Lung (tissue), 12 donors: ENCODE measurements around the gene GHDC. TPM values are rescaled to one million over a fixed set of nuclear protein-coding genes. Genes with fewer than 3 reads are reported as not detected.
"Not testable (repeated sequence)": the region's sequence is repeated elsewhere in the genome, so short reads cannot be mapped to it uniquely, and the experiment has no call there.

Experiments used
- ATAC-seq: fragments of 200-7000 bp; cut with Tn5 transposase; one replicate; pipeline ENCODE4 v1.9.1; 2020; ENCODE audit warnings: moderate number of reproducible peaks; ENCODE audit not compliant: insufficient read depth, low FRiP score
- DNase-seq, 3 donors: peaks; one replicate each; pipeline ENCODE4 v3.0.0-alpha.2; 2013 to 2017
- H3K27ac ChIP-seq, 2 donors: one replicate each; pipeline ENCODE4 v1.5.1; 2013; ENCODE audit warnings: mild to moderate bottlenecking in 2 of 2, moderate library complexity in 2 of 2, control low read depth in 1 of 2, inconsistent platforms in 1 of 2, low read depth in 1 of 2, low read length in 1 of 2
- H3K27me3 ChIP-seq, 3 donors: one replicate each; pipeline ENCODE4 v1.5.1; 2013; ENCODE audit warnings: low read length in 2 of 3; ENCODE audit not compliant: control insufficient read depth in 3 of 3, insufficient read depth in 3 of 3
- H3K36me3 ChIP-seq, 4 donors: one replicate each; pipeline ENCODE4 v1.5.1; 2013; ENCODE audit warnings: low read length in 4 of 4, mild to moderate bottlenecking in 1 of 4, moderate library complexity in 1 of 4; ENCODE audit not compliant: control insufficient read depth in 4 of 4, insufficient read depth in 4 of 4
- H3K4me1 ChIP-seq, 5 donors: one replicate each; pipeline ENCODE4 v1.5.1; 2013; ENCODE audit warnings: low read length in 5 of 5, mild to moderate bottlenecking in 2 of 5, moderate library complexity in 1 of 5; ENCODE audit not compliant: control insufficient read depth in 5 of 5, insufficient read depth in 5 of 5
- H3K4me3 ChIP-seq: one replicate; pipeline ENCODE4 v1.5.1; 2013; ENCODE audit warnings: mild to moderate bottlenecking, control low read depth, moderate library complexity
- H3K9ac ChIP-seq, 2 donors: one replicate each; pipeline ENCODE4 v1.5.1; 2013; ENCODE audit warnings: low read length in 2 of 2, control low read depth in 1 of 2; ENCODE audit not compliant: insufficient read depth in 1 of 2
- H3K9me3 ChIP-seq, 4 donors: one replicate each; pipeline ENCODE4 v1.5.1; 2013; ENCODE audit warnings: low read length in 3 of 4, mild to moderate bottlenecking in 1 of 4, moderate library complexity in 1 of 4; ENCODE audit not compliant: control insufficient read depth in 4 of 4, insufficient read depth in 3 of 4
- CTCF ChIP-seq: IDR thresholded peaks from 2 replicates; pipeline ENCODE4 v1.5.1; 2012; ENCODE audit warnings: mild to moderate bottlenecking; ENCODE audit errors: control extremely low read depth, extremely low read depth
- WGBS, 2 donors: extraction: QIAGEN DNeasy Blood & Tissue Kit; methylation state at CpG; one replicate each; pipeline ENCODE4 v1.1.7; 2013; 5-methylcytosine and 5-hydroxymethylcytosine counted together
- polyA plus RNA-seq, 2 donors: library from polyadenylated mRNA; stranded (reverse); fragments of 200-250 nt; gene quantifications; one replicate each; pipeline ENCODE4 v1.2.1, GENCODE V29; 2013
- total RNA-seq, 2 donors: library from RNA; depleted of rRNA in 1 of 2; stranded (reverse); fragments of >200 nt in 1 of 2; gene quantifications; one replicate each; pipeline ENCODE4 v1.2.1, GENCODE V29; 2014 to 2021
- donor health status: control.
- donor health status: control.
- donor health status: Bipolar disorder and iron deficiency.
- donor health status: healthy.
- donor health status: DM: yes; HTN: yes; CAD: no.

The GHDC gene
- total and polyA plus RNA-seq, 4 donors, result 17.2 to 33.3 (median 22.6) TPM

- peaks cover 0 to 2% (median 0%) of the 10 kb centered on the region in 4 donors for H3K9me3 ChIP-seq
- TF ChIP-seq CTCF, result no peak
- DNase-seq, result no peak
- H3K9ac ChIP-seq, result no peak overlapping the region
- no peak overlapping the region for H3K4me3 ChIP-seq
- no peak overlapping the region for H3K27ac ChIP-seq
- WGBS, 2 donors, result 87 to 92% methylated on average over 5 of the region's 5 CpGs
- no peaks in the 10 kb centered on the region for H3K27me3 ChIP-seq
- peaks cover 0 to 6% (median 0%) of the 10 kb centered on the region in 5 donors for H3K4me1 ChIP-seq
- ATAC-seq, result no peak
- no peaks in the 10 kb centered on the region for H3K36me3 ChIP-seq
Observed at GRCh38 chr17:42240201-42240600, 45.9 kb upstream of the GHDC start.

- not testable (repeated sequence) for H3K9ac ChIP-seq, H3K36me3 ChIP-seq, H3K9me3 ChIP-seq, ATAC-seq, DNase-seq, H3K27ac ChIP-seq, H3K4me3 ChIP-seq, H3K4me1 ChIP-seq, H3K27me3 ChIP-seq
- 85 to 88% methylated on average over 7 of the region's 7 CpGs for WGBS, 2 donors
Observed at GRCh38 chr17:42239576-42239975, 45.3 kb upstream of the GHDC start.

- WGBS, 2 donors, result 94 to 96% methylated on average over 7 of the region's 7 CpGs
- no peak overlapping the region for H3K9ac ChIP-seq
- no peak overlapping the region for H3K4me3 ChIP-seq
- H3K9me3 ChIP-seq, result peaks cover 0 to 2% (median 0%) of the 10 kb centered on the region in 4 donors
- H3K27me3 ChIP-seq, result no peaks in the 10 kb centered on the region
- ATAC-seq, result no peak
- DNase-seq, result no peak
- H3K36me3 ChIP-seq, result peaks cover 0 to 2% (median 0%) of the 10 kb centered on the region in 4 donors
- no peak overlapping the region for H3K27ac ChIP-seq
- peaks cover 0 to 18% (median 0%) of the 10 kb centered on the region in 5 donors for H3K4me1 ChIP-seq
- no peak for TF ChIP-seq CTCF
Observed at GRCh38 chr17:42236760-42237159, 42.5 kb upstream of the GHDC start.

GRCh38 chr17:42233994-42234393 is 39.7 kb upstream of the GHDC start:
- H3K27me3 ChIP-seq, result no peaks in the 10 kb centered on the region
- no peaks in the 10 kb centered on the region for H3K9me3 ChIP-seq
- peaks cover 0 to 5% (median under 1%) of the 10 kb centered on the region in 4 donors for H3K36me3 ChIP-seq
- H3K4me1 ChIP-seq, result peaks cover 0 to 15% (median 0%) of the 10 kb centered on the region in 5 donors
- no peak for DNase-seq
- no peak for TF ChIP-seq CTCF
- 44 to 49% methylated on average over 2 of the region's 2 CpGs for WGBS, 2 donors
- no peak overlapping the region for H3K4me3 ChIP-seq
- no peak overlapping the region for H3K27ac ChIP-seq
- no peak overlapping the region for H3K9ac ChIP-seq
- ATAC-seq, result no peak
